H9 (cell line): ENCODE data around the gene LIM2. TPM values are rescaled to one million over a fixed set of nuclear protein-coding genes. Genes with fewer than 3 reads are reported as not detected.

ENCODE experiments used
- DNase-seq: peaks from one replicate; pipeline ENCODE4 v3.0.0-alpha.2; 2017
- H2AFZ ChIP-seq: one replicate; pipeline ENCODE4 v1.6.1; 2013; ENCODE audit warnings: mild to moderate bottlenecking, low read length, control low read depth, moderate library complexity
- H2AK5ac ChIP-seq: 2 replicates; pipeline ENCODE4 v1.6.1; 2013; ENCODE audit warnings: low read length, control low read depth, mixed read lengths; ENCODE audit not compliant: insufficient read length
- H2BK120ac ChIP-seq: one replicate; pipeline ENCODE4 v1.6.1; 2013; ENCODE audit warnings: low read depth, mild to moderate bottlenecking, low read length, control low read depth, inconsistent platforms; ENCODE audit not compliant: poor library complexity, severe bottlenecking
- H2BK12ac ChIP-seq: 2 replicates; pipeline ENCODE4 v1.6.1; 2013; ENCODE audit warnings: low read length, control low read depth, mixed read lengths, low read depth; ENCODE audit not compliant: insufficient read length
- H2BK15ac ChIP-seq: 2 replicates; pipeline ENCODE4 v1.6.1; 2013; ENCODE audit warnings: low read depth, low read length, control low read depth
- H2BK20ac ChIP-seq: one replicate; pipeline ENCODE4 v1.6.1; 2013; ENCODE audit warnings: low read depth, mild to moderate bottlenecking, low read length, control low read depth, inconsistent platforms; ENCODE audit not compliant: poor library complexity, severe bottlenecking
- H2BK5ac ChIP-seq: 2 replicates; pipeline ENCODE4 v1.6.1; 2013; ENCODE audit warnings: low read length, control low read depth, mixed read lengths; ENCODE audit not compliant: insufficient read length
- H3K14ac ChIP-seq: 2 replicates; pipeline ENCODE4 v1.6.1; 2013; ENCODE audit warnings: low read length, control low read depth; ENCODE audit not compliant: insufficient read depth
- H3K18ac ChIP-seq: 2 replicates; pipeline ENCODE4 v1.6.1; 2013; ENCODE audit warnings: low read depth, mild to moderate bottlenecking, mixed read lengths, low read length, control low read depth; ENCODE audit not compliant: insufficient read length
- H3K23ac ChIP-seq: 2 replicates; pipeline ENCODE4 v1.6.1; 2013; ENCODE audit warnings: low read length, control low read depth, mixed read lengths, low read depth; ENCODE audit not compliant: insufficient read length
- H3K23me2 ChIP-seq: 2 replicates; pipeline ENCODE4 v1.6.1; 2013; ENCODE audit warnings: low read depth, mild to moderate bottlenecking, mixed read lengths, low read length, control low read depth; ENCODE audit not compliant: insufficient read length, poor library complexity, severe bottlenecking
- H3K27ac ChIP-seq: 2 replicates; pipeline ENCODE4 v1.5.1; 2013; ENCODE audit warnings: low read length, control low read depth, mixed read lengths, low read depth; ENCODE audit not compliant: insufficient read length
- H3K27me3 ChIP-seq: 2 replicates; pipeline ENCODE4 v1.6.1; 2013; ENCODE audit warnings: low read length, control low read depth, inconsistent platforms; ENCODE audit not compliant: insufficient read depth
- H3K4ac ChIP-seq: 2 replicates; pipeline ENCODE4 v1.6.1; 2013; ENCODE audit warnings: low read depth, mild to moderate bottlenecking, control low read depth, inconsistent platforms, low read length, moderate library complexity
- H3K4me1 ChIP-seq: 2 replicates; pipeline ENCODE4 v1.6.1; 2013; ENCODE audit warnings: low read length, control low read depth, inconsistent platforms; ENCODE audit not compliant: insufficient read depth
- H3K4me2 ChIP-seq: 2 replicates; pipeline ENCODE4 v1.6.1; 2013; ENCODE audit warnings: low read length, control low read depth, mixed read lengths; ENCODE audit not compliant: insufficient read length, insufficient read depth
- H3K56ac ChIP-seq: 2 replicates; pipeline ENCODE4 v1.6.1; 2013; ENCODE audit warnings: low read depth, mild to moderate bottlenecking, mixed read lengths, low read length, control low read depth; ENCODE audit not compliant: insufficient read length
- H3K79me1 ChIP-seq: 2 replicates; pipeline ENCODE4 v1.6.1; 2013; ENCODE audit warnings: low read depth, mild to moderate bottlenecking, moderate library complexity, low read length, control low read depth, inconsistent platforms; ENCODE audit not compliant: insufficient read depth, poor library complexity, severe bottlenecking
- H3K79me2 ChIP-seq: 2 replicates; pipeline ENCODE4 v1.6.1; 2013; ENCODE audit warnings: low read length, control low read depth, inconsistent platforms; ENCODE audit not compliant: insufficient read depth
- H3K9ac ChIP-seq: 2 replicates; pipeline ENCODE4 v1.6.1; 2013; ENCODE audit warnings: low read length, control low read depth, mixed read lengths; ENCODE audit not compliant: insufficient read length; ENCODE audit errors: extremely low read depth
- H3K9me3 ChIP-seq: one replicate; pipeline ENCODE4 v1.6.1; 2013; ENCODE audit warnings: low read depth, low read length, inconsistent platforms; ENCODE audit not compliant: control insufficient read depth
- H3T11ph ChIP-seq: one replicate; pipeline ENCODE4 v1.6.1; 2013; ENCODE audit warnings: mild to moderate bottlenecking, low read length, control low read depth, inconsistent platforms
- H4K20me1 ChIP-seq: one replicate; pipeline ENCODE4 v1.6.1; 2013; ENCODE audit not compliant: control insufficient read depth, insufficient read length, insufficient read depth
- H4K5ac ChIP-seq: 2 replicates; pipeline ENCODE4 v1.6.1; 2013; ENCODE audit warnings: low read depth, mild to moderate bottlenecking, mixed read lengths, low read length, control low read depth; ENCODE audit not compliant: insufficient read length
- H4K8ac ChIP-seq: replicated peaks from 2 replicates; pipeline ENCODE4 v1.6.1; 2013; ENCODE audit warnings: low read length, control low read depth, mixed read lengths, low read depth; ENCODE audit not compliant: insufficient read length
- H4K91ac ChIP-seq: 2 replicates; pipeline ENCODE4 v1.6.1; 2013; ENCODE audit warnings: low read depth, mild to moderate bottlenecking, moderate library complexity, mixed read lengths, low read length, control low read depth; ENCODE audit not compliant: insufficient read length
- H3K27ac Mint-ChIP-seq, 3 experiments: 2 replicates in 2 of 3; 3 replicates in 1 of 3; pipeline ENCODE4 v1.8.0; 2020 to 2021; ENCODE audit warnings: mixed read lengths in 3 of 3, mild to moderate bottlenecking in 1 of 3, moderate library complexity in 1 of 3
- H3K27me3 Mint-ChIP-seq: 2 replicates; pipeline ENCODE4 v1.8.0; 2021; ENCODE audit warnings: low read depth, mild to moderate bottlenecking, moderate library complexity, mixed read lengths
- H3K36me3 Mint-ChIP-seq, 3 experiments: 2 replicates in 2 of 3; 3 replicates in 1 of 3; pipeline ENCODE4 v1.8.0; 2020 to 2021; ENCODE audit warnings: low read depth in 3 of 3, mixed read lengths in 3 of 3; ENCODE audit not compliant: insufficient read depth in 1 of 3
- H3K4me1 Mint-ChIP-seq, 2 experiments: 2 replicates each; pipeline ENCODE4 v1.8.0; 2020; ENCODE audit warnings: mixed read lengths in 2 of 2
- H3K4me3 Mint-ChIP-seq, 2 experiments: 2 replicates in 1 of 2; 3 replicates in 1 of 2; pipeline ENCODE4 v1.8.0; 2020 to 2021; ENCODE audit warnings: mild to moderate bottlenecking in 2 of 2, mixed read lengths in 2 of 2, moderate library complexity in 1 of 2
- H3K9me3 Mint-ChIP-seq, 2 experiments: 2 replicates in 1 of 2; 3 replicates in 1 of 2; pipeline ENCODE4 v1.8.0; 2020; ENCODE audit warnings: mild to moderate bottlenecking in 2 of 2, mixed read lengths in 2 of 2, moderate library complexity in 1 of 2
- CTCF ChIP-seq: fragments of 200-600 bp; sonication (generic); conservative IDR thresholded peaks from 3 replicates; pipeline ENCODE4 v1.8.0; 2021; ENCODE audit warnings: antibody characterized with exemption, mild to moderate bottlenecking
- WGBS: extraction: QIAGEN DNeasy Blood & Tissue Kit; methylation state at CpG from one replicate; pipeline ENCODE4 v1.1.7; 2013; ENCODE audit warnings: missing lambda C conversion rate, low lambda C conversion rate, mixed read lengths; ENCODE audit not compliant: insufficient read length; ENCODE audit errors: extremely low coverage; 5-methylcytosine and 5-hydroxymethylcytosine counted together
- total RNA-seq: library from RNA; stranded (reverse); gene quantifications from 2 replicates; pipeline ENCODE4 v1.2.1, GENCODE V29; 2021

Gene LIM2
- total RNA-seq, 1 experiment from 2014 or later: not detected

GRCh38 chr19:51371186-51371690 lies 16.5 kb downstream of the LIM2 start:
- Histone ChIP-seq H2BK15ac (no peak overlapping the region), H3K56ac (no peak overlapping the region), H4K5ac (no peak overlapping the region), H4K91ac (no peak overlapping the region), H3K27ac (no peak overlapping the region), H3K27me3 (no peaks in the 10 kb centered on the region), H3K4me1 (no peaks in the 10 kb centered on the region; the same call in 1 of the 2 replicates), H4K20me1 (no peaks in the 10 kb centered on the region), H3K79me1 (no peaks in the 10 kb centered on the region), H4K8ac (no peak overlapping the region), H3K4ac (no peak overlapping the region), H3K23me2 (peaks cover 15% of the 10 kb centered on the region), H2AFZ (no peak overlapping the region), H3K79me2 (no peaks in the 10 kb centered on the region), H2AK5ac (no peak overlapping the region), H3K18ac (no peak overlapping the region), H2BK12ac (no peak overlapping the region), H2BK20ac (no peak overlapping the region), H3K14ac (no peak overlapping the region), H2BK5ac (no peak overlapping the region), H3K9me3 (no peaks in the 10 kb centered on the region), H3K9ac (no peak overlapping the region), H2BK120ac (no peak overlapping the region), H3K4me2 (no peak overlapping the region), H3K23ac (no peak overlapping the region), H3T11ph (no peak overlapping the region)
- Mint-ChIP-seq H3K27ac (no peak overlapping the region), H3K27me3 (peaks cover 21% of the 10 kb centered on the region), H3K4me3 (no peak overlapping the region), H3K9me3 (no peaks in the 10 kb centered on the region), H3K4me1 (peaks cover 14 to 17% of the 10 kb centered on the region in 2 experiments), H3K36me3 (no peaks in the 10 kb centered on the region; a peak in 1 of 7 replicates)
- WGBS: no CpG with 5 or more reads among the region's 8 CpGs
- no peak for DNase-seq
- no peak for TF ChIP-seq CTCF
